Glomerular visceral epithelial cell (primary cell): Measurements from ENCODE around the gene SYNPR.

Source experiments
- DNase-seq: peaks from one replicate; pipeline ENCODE4 v3.0.0-alpha.2; 2016; ENCODE audit errors: extremely low spot score

SYNPR gene

DNA sequence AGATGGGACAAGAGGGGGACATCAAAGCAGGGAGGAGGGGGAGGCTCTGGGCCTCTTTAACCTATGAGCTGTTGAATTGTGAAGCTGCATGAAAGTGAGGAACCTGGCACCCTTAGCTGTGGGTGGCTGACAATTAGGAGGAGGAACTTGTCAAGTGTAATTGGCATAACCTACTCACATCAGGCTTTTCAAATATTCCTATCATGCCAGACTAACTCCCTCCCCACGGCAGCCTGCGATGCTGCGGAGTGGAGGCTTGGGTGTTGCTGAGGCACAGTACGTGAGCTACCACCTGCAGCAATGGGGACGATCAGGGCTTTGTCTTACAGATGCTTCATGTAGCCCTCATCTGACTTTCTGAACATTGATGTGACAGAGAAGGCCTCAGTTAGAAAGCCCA, 193.7 kb downstream of the SYNPR start:
- no peak for DNase-seq

GRCh38 chr3:63473641-63474166, 195.6 kb downstream of the SYNPR start:
- DNase-seq, result no peak

GRCh38 chr3:63474828-63475518, 196.9 kb downstream of the SYNPR start:
- DNase-seq, result no peak

DNA sequence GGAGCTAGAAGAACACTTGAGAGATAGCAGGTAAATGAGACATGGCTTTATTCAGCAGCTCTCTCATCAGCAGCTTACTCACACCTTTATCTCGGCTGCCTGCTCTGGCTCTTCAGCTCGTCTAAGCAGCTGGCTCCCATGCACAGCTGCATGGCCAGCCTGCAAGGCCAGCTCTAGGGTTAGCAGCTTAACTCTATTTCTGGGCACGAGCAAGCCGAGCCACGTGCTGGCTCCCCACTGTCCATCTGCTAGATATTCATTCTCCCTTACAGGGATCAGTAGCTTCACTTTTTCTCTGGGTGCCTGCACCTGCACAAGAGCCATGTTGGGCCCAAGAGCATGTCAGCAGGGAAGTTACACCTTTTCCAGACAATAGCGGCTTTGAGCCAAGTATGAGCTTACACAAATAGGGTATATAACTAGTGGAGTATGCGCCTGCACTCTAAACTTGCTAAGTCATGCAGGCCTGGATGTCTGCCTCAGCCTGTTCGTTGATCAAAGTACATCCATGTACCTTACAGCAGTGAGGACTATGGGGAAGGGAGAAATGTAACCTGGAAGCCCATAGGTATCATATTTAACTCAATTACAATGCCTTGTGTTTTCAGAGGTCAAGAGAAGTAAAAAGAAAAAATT, 199.5 kb downstream of the SYNPR start:
- DNase-seq, result no peak

- no peak for DNase-seq
Measured at GRCh38 chr3:63478990-63479660, 201.0 kb downstream of the SYNPR start.

GRCh38 chr3:63479661-63480035, 201.5 kb downstream of the SYNPR start:
- no peak for DNase-seq

DNA sequence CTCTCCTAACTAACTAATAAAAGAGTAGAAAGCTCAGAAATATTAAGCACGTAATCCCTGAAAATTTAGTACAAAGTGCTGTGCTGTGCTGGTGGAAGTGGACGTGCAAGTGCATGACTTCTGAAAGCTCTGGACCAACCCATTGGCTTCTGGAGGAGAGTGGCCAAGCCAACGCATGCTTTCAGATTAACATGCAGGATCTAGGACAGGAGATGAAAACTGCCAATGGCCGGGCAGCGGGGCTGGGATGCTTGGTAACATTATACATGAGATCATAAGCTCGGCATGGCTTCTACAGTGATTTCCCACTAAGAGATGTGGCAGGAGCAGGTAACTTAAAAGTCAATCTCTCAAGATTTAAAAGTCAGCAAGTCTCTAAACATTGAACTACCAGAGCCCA, 203.5 kb downstream of the SYNPR start:
- no peak for DNase-seq

GRCh38 chr3:63482341-63482740, 204.2 kb downstream of the SYNPR start:
- no peak for DNase-seq

GRCh38 chr3:63492464-63492863, 214.4 kb downstream of the SYNPR start:
- DNase-seq, result no peak

DNA sequence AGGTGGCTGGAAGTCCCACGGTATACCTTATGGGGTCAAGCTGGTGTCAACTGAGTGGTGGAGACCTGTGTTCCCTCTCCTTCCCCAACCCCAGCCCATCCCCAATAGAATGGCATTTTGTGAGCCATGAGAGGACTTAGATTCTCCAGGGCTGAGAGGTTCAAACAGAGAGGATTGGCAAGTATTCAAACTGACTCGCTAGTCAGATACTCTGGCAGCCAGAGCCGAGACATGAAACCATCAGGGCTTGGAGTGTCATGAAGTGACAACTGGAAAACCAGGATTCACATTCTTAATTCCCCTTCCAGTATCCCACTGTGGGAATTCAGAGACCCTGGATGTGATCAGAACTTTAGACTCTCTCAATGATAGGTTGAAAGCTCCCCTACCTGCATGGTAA, 215.0 kb downstream of the SYNPR start:
- DNase-seq, result no peak

- no peak for DNase-seq
Measured at GRCh38 chr3:63494646-63495045, 216.5 kb downstream of the SYNPR start.

DNA sequence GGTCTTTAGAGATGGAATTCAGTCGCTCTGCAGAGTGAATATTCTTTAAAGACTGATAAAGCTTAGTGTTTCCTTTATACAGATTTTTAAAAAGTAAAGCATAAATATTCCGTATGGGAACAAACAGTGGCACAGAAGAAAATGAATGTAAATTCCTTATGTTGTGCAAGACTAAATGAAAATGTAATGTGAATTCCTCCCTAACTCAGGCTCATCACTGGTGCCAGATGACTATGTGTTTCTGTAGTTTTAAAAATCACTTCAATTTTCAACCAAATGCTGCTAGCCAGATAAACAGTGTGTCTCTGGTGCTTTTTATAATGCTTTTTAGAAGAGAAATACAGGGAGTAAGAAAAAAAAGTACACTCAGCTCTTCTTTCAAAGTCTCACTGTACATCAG, 219.5 kb downstream of the SYNPR start:
- DNase-seq, result no peak

DNA sequence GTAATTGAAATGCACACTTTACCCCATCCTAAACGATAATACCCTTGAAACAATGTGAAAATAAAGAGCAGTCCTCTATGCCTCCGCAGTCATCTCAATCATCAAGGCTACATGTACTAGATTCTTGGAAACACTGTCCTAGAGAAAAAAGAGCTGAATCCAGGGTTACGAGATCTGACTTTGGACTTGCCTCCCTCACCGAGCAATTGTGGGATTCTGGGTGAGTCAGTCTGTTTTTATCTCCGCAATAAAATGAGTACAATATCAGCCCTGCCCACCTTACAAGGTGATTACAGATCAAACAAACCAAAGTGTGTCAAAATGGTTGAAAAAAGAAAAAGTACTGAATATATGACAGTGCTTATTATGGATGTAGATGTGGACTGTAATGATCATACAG, 222.1 kb downstream of the SYNPR start:
- DNase-seq, result no peak

- DNase-seq, result peak; percentile 5
Measured at GRCh38 chr3:63508305-63508704, 230.2 kb downstream of the SYNPR start.

DNA sequence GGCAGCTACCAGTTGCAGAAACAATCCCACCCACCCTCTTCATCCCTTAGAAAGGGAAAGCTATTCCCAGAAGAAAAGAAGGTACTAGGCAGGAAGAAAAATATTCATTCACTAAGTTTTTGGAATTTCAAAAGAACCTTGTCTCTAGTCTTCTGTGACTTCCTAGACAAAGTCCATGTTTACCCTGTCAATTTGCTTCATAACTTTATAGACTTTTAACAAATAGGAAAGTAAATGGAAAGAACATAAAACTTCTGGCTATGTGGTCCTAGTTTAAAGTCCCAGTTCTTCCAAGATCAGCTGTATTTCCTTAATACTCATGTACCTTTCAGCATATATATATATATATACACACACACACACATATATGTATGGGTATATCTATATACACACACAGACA, 230.7 kb downstream of the SYNPR start:
- no peak for DNase-seq

DNA sequence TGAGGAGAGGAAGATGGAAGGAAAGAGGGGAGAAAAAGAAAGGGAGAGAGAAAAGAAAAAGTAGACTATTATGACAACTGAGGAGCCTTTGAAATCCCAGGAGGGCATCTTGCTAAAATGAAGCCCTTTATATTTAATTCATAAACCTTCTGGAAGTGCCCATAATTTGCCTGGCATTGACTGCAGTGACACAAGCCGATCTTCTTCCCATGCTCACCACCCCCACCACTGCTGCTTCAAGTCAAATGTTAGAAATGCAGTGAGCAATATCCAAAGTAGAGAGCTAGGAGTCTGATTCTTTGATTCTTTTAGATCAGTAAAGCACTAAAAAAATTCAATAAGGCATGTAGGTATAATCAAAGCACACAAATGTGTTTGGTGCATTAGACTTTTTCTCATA, 235.7 kb downstream of the SYNPR start:
- no peak for DNase-seq

DNA sequence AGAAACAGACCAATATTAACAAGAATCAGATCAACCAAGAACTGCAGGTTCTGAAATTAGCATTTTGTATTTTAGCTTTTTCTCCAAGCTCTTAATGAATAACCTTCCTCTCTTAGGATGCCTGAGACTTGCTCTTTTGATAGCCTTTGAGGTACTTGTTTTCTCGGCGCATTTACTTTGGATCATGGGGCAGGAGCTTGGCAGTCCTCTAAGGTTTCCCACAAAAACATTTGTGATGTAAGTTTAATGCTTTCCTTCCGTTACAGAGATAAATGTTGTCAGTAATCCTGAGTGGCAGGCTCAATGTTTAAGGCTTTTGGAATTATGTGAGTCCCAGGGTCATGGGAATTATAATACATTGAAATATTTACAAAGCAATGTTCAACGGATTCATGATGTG, 236.6 kb downstream of the SYNPR start:
- DNase-seq, result no peak

DNA sequence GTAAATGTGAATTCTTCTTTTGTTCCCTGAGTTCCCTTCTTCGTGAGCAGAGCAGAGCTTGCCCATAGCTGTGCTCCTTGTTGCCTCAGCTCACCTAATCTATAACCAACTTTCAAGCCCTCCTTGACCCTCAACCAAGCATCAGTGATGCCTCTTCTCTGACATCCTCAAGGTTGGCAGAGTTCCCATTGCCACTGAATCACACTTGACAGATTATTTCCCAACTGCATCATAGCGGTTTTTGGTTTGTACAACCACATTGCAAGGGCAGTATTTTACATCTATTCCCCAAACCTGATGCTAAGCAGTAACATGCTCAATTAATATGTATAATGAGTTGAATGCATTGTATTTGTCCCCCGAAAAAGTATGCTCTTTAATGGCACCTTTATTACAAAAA, 241.3 kb downstream of the SYNPR start:
- DNase-seq, result peak; percentile 22

DNA sequence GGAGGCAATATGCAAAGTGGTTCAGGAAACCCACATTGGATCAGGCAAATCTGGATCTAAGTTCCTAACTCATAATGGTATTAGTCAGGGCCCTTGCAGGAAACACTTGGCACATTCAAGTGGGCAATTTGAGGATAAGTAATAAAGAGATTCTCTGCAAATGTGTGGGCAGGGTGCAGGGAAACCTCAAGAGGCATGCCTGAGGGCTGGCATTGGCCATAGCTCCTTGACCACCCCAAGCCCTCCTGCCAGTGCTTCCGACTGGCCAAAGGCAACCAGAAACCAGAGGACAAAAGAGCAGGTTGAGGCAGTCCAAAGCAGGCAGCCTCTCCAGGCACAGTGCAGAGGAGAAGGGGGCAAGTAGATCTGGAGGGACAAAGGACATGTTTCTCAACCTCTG, 243.5 kb downstream of the SYNPR start:
- DNase-seq, result no peak

DNA sequence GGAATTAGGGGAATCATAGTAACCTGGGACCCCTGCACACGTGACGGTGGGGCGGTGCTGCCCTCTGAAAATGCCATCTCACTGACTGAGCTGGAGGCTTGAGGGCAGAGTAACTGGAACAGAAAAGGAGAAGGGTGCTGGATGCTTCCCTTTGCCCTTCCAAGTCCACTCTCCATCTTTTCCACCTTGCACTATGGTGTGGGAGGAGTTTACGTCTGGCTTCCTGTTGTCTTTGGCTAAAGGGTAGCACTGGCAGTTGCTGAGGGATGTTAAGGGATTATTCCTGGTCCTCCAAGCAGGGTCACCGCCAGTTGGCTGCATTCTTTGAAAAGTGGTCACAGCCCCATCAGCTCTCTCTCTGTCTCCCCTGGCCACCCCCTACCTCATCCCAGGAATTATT, 245.0 kb downstream of the SYNPR start:
- DNase-seq, result no peak

DNA sequence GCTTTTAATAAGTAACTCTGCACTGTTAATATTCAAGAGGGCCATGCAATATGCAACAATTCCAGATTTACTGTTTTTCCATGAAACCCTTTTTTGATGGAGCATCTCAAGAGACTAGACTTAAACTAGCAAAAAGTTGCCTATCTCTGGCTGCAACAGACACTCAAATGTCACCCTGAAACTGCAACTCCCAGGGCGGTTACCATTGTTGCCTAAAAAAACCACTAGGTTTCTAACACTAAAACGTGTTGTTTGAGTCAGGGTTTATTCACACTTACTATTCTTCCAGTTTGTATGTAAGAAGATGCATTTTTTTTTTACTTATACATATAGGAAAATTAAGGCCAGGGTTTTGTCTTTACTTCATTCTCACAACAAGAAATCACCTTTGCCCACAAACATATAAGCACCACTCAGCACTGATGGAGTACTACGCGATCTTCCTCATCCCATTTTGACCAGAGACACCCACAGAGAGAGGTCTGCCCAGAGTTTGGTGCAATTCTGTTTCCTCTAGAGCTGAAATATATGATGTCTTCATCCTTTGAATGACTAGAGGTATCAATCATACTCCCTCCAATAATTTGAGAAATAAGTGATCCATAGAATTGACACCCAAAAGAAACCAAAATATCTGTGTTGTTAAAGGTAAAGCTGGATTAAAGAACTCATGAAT, 250.4 kb downstream of the SYNPR start:
- no peak for DNase-seq

DNA sequence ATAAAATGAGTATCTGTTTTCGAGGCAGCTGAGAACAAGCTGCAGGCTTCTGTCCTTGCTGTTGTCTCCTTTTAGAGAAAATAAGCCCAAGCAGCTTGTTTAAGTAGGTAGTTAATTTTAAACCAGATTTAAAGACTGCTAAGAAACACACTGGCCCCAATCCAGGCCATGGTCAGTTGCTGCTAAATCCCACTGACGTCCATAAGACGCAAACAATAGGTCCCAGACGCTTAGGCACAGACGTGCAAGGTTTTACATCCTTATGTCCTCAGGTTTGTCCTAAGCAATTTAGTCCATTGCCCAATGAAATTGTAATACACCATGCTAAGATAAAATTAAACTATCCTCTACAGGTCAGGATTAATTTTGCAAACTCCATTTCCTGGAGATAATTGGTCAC, 254.4 kb downstream of the SYNPR start:
- DNase-seq, result no peak

DNA sequence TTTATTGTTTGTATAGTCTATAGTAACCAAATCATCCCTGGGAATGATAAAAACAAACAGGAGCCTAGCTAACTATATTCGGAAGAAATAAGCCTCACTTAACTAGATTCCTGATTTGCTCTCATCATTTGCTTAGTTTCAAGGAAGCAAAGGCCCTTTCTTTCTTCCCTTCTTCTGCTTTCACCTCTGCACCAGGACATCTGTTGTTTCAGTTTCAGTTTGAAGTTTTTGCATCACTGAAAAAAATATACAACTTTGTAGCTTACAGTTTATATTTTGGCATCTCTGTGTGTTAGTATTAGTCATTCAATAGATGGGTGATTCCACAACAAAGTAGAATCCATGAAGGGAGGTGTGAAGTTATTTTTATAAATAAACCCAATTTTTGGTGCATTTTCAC, 260.8 kb downstream of the SYNPR start:
- DNase-seq, result no peak
